ENCODE measurements around the gene SYT13.

Gene SYT13

GRCh38 chr11:45269678-45270077 lies 16.5 kb downstream of the SYT13 start:
- H3K9me3 ChIP-seq (ENCODE audit: insufficient read depth, low read length), result no peaks in the 10 kb centered on the region
- H3K27me3 ChIP-seq (ENCODE audit: low read depth, low read length), result peaks cover 66% of the 10 kb centered on the region
- H3K4me1 ChIP-seq (ENCODE audit: low read length), result no peaks in the 10 kb centered on the region
- no peak overlapping the region for H3K4me3 ChIP-seq (ENCODE audit: low read length)
- no peak overlapping the region for H3K9ac ChIP-seq (ENCODE audit: low read length)
- no peak for TF ChIP-seq EZH2phosphoT487 (IDR thresholded peaks at IDR 0.05; ENCODE audit: low read depth)
- no peaks in the 10 kb centered on the region for H4K20me1 ChIP-seq (ENCODE audit: insufficient read depth, low read length)
- H3K4me2 ChIP-seq (ENCODE audit: low read length), result no peak overlapping the region
- H2AFZ ChIP-seq (ENCODE audit: low read depth, low read length), result no peak overlapping the region
- no peak overlapping the region for H3K27ac ChIP-seq (ENCODE audit: low read length)
- no peaks in the 10 kb centered on the region for H3K36me3 ChIP-seq (replicated peaks; ENCODE audit: low read depth, low read length)
- H3K79me2 ChIP-seq (ENCODE audit: low read length), result no peaks in the 10 kb centered on the region

DNA sequence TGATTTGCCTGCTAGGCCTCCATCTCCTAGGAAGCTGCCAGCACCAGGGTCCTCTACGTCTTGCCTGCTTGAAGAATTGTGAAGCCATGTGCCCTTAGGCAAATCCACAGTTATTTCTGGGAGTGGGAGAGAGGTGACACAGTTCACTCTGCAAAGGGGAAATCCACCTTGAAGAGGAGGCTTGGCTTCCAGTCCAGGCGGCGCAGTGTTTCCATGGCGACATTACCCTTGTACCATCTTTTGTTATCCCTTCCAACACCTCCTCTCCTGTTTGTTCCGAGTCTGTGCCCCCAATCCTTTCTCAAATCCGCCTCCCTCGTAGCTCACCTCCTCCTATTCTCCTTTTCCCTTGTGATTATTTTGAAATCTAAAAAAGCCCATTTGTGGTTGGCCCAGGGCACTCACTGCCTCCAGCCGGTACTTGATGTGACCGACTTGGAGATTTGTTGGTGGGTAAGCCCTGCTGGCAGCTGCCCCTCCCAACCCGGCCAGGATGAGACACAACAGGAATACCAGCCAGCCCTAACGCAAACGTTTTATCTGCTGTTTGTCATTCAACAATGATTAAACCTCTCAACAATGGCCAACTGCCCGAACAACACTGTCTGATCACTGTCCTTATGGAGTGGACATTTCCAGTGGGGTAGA lies 18.4 kb downstream of the SYT13 start:
- H4K20me1 ChIP-seq (ENCODE audit: insufficient read depth, low read length), result no peaks in the 10 kb centered on the region
- H3K27me3 ChIP-seq (ENCODE audit: low read depth, low read length), result peaks cover 69% of the 10 kb centered on the region
- no peaks in the 10 kb centered on the region for H3K9me3 ChIP-seq (ENCODE audit: insufficient read depth, low read length)
- H3K79me2 ChIP-seq (ENCODE audit: low read length), result no peaks in the 10 kb centered on the region
- no peak overlapping the region for H3K4me2 ChIP-seq (ENCODE audit: low read length)
- no peak overlapping the region for H3K4me3 ChIP-seq (ENCODE audit: low read length)
- no peak for TF ChIP-seq CTCF (IDR thresholded peaks at IDR 0.05; ENCODE audit: low read depth, low read length)
- TF ChIP-seq EZH2phosphoT487 (IDR thresholded peaks at IDR 0.05; ENCODE audit: low read depth), result no peak
- no peak overlapping the region for H3K27ac ChIP-seq (ENCODE audit: low read length)
- no peak overlapping the region for H2AFZ ChIP-seq (ENCODE audit: low read depth, low read length)
- H3K9ac ChIP-seq (ENCODE audit: low read length), result no peak overlapping the region
- no peaks in the 10 kb centered on the region for H3K36me3 ChIP-seq (replicated peaks; ENCODE audit: low read depth, low read length)
- H3K4me1 ChIP-seq (ENCODE audit: low read length), result no peaks in the 10 kb centered on the region

DNA sequence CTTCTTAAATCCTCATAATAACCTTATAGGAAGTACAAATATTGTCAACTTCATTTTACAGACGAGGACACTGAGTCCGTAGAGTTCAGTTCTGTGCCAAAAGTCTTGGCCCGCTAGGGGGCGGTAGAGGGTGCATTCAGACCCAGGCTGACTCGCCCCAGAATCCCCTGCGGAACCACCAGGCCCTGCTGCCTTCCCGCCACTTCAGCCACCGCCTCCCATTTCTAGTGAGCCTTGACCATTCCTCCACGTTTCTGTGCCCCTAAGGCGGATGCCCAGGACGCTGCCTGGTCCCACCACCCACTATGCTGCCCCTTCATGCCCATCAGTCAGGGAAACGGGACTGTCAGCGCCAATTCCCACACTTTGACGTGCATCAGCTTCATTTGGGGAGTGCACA lies 19.1 kb downstream of the SYT13 start:
- H3K4me3 ChIP-seq (ENCODE audit: low read length), result no peak overlapping the region
- H3K79me2 ChIP-seq (ENCODE audit: low read length), result no peaks in the 10 kb centered on the region
- H3K36me3 ChIP-seq (replicated peaks; ENCODE audit: low read depth, low read length), result no peaks in the 10 kb centered on the region
- TF ChIP-seq CTCF (IDR thresholded peaks at IDR 0.05; ENCODE audit: low read depth, low read length) (peak; percentile 64), EZH2phosphoT487 (IDR thresholded peaks at IDR 0.05; ENCODE audit: low read depth) (no peak)
- H3K9me3 ChIP-seq (ENCODE audit: insufficient read depth, low read length), result no peaks in the 10 kb centered on the region
- no peak overlapping the region for H3K9ac ChIP-seq (ENCODE audit: low read length)
- H3K27ac ChIP-seq (ENCODE audit: low read length), result no peak overlapping the region
- H4K20me1 ChIP-seq (ENCODE audit: insufficient read depth, low read length), result no peaks in the 10 kb centered on the region
- H3K4me2 ChIP-seq (ENCODE audit: low read length), result no peak overlapping the region
- H3K27me3 ChIP-seq (ENCODE audit: low read depth, low read length), result peaks cover 64% of the 10 kb centered on the region
- H2AFZ ChIP-seq (ENCODE audit: low read depth, low read length), result no peak overlapping the region
- no peaks in the 10 kb centered on the region for H3K4me1 ChIP-seq (ENCODE audit: low read length)

DNA sequence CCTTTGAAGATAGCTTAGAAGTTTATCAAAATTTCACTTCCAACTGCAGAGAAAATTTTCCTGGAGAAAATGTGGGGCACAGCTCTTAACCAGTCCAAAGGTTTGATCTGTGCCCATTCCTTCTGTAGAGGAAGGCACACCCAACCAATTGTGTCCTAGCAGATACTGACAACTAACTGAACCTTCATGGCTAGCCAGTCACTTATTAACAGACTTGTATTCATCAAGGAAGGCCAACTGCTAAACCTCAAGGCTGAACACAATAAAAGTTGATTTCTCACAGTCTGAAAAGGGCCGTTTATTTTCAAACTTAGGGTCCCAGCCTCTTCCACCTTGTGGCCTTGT lies 19.5 kb downstream of the SYT13 start:
- Histone ChIP-seq H3K9me3 (ENCODE audit: insufficient read depth, low read length) (no peaks in the 10 kb centered on the region), H3K27ac (ENCODE audit: low read length) (no peak overlapping the region), H3K36me3 (replicated peaks; ENCODE audit: low read depth, low read length) (no peaks in the 10 kb centered on the region), H3K27me3 (ENCODE audit: low read depth, low read length) (peaks cover 64% of the 10 kb centered on the region), H3K9ac (ENCODE audit: low read length) (no peak overlapping the region), H3K4me3 (ENCODE audit: low read length) (no peak overlapping the region), H3K4me1 (ENCODE audit: low read length) (no peaks in the 10 kb centered on the region), H4K20me1 (ENCODE audit: insufficient read depth, low read length) (no peaks in the 10 kb centered on the region), H3K79me2 (ENCODE audit: low read length) (no peaks in the 10 kb centered on the region), H2AFZ (ENCODE audit: low read depth, low read length) (no peak overlapping the region), H3K4me2 (ENCODE audit: low read length) (no peak overlapping the region)
- TF ChIP-seq CTCF (IDR thresholded peaks at IDR 0.05; ENCODE audit: low read depth, low read length) (no peak), EZH2phosphoT487 (IDR thresholded peaks at IDR 0.05; ENCODE audit: low read depth) (no peak)

Measured in OCI-LY3 (cell line).